Measurements from ENCODE around the gene ACKR2. TPM values are rescaled to one million over a fixed set of nuclear protein-coding genes. Genes with fewer than 3 reads are reported as not detected.

Gene ACKR2
- total RNA-seq, 1 experiment from 2014 or later = 0.23 TPM

- DNase-seq (ENCODE audit: low read depth) = no peak
Observed at GRCh38 chr3:42886294-42886822, 77.1 kb downstream of the ACKR2 start.

- no peak for DNase-seq (ENCODE audit: low read depth)
Observed at GRCh38 chr3:42887084-42887483, 77.8 kb downstream of the ACKR2 start.

DNA sequence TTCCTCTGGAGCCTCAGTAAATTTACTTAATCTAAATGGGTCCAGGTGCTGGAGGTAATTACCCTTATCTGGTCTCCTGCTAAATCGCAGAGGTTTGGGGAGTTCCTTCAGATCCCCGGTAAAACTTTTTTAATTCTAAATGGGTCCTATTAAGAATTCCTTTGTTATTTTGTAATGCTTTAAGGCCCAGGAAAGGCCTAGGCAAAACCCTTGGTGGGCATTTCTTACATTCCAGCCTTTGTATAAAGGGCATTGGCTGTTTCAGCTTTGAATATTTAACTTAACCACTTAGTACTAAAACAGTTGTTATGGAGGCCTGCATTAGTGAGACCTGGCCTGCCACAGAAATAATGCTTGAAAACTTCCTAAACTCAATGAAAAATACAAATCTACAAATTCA lies 81.8 kb downstream of the ACKR2 start:
- DNase-seq (ENCODE audit: low read depth) = no peak

DNA sequence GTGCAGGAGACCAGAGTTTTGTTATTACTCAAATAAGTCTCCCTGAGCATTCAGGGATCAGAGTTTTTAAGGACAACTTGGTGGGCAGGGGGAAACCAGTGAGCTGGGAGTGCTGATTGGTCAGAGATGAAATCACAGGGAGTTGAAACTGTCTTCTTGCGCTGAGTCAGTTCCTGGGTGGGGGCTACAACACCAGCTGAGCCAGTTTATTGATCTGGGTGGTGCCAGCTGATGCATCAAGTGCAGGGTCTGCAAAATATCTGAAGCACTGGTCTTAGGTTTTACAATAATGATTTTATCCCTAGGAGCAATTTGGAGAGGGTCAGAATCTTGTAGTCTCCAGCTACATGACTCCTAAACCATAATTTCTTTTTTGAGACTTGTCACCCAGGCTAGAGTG lies 82.9 kb downstream of the ACKR2 start:
- DNase-seq (ENCODE audit: low read depth) = no peak

GRCh38 chr3:42892807-42893206 lies 83.6 kb downstream of the ACKR2 start:
- no peak for DNase-seq (ENCODE audit: low read depth)

DNA sequence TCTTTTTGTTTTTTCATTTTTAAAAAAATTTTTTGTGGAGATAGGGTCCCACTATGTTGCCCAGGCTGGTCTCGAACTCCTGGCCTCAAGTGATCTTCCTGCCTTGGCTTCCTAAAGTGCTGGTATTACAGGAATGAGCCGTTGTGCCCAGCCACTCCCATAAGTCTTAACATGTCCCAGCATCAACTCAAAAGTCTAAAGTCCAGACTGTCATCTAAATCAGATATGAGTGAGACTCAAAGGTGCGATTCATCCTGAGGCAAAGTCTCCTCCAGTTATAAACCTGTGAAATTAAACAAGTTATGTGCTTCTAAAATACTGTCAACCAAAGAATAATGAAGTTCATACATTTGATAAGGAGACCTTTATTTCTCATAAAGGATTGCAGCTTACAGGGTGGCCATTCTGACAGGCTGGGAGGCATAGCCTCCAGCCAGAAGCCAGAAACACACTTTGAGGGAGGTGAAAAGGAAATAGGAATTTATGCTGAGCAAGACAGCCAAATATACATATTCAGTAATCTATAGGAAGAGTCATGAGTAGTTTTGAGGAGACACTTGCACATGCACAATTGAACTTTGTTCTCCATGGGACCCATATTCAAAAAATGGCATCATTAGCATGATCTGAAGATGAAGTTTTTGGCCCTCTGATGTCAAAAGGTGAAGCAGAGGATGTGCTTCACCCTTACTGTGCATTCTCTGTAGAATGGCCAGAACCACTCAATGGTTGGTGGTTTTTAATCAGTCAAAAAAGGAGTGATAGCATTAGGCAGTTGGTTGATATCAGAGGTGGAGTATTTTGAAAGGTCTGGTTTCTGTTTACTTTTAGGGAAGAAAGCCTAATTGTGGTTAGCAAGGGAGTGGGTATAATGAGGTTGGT lies 85.7 kb downstream of the ACKR2 start:
- peak; percentile 54 for DNase-seq (ENCODE audit: low read depth)

DNA sequence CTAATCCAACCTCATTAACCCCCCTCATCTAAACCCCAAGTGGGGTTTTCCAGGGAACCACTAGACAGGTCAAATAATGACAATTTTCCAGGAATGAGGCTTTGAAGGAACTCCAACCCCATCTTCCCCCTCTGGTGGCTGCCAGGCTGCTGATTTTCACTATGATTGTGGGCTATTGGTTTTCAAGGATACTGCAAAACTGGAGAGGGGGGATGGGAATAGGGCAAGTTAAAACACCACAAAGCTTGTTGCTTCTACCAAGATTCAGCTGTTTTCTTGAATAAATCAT lies 86.3 kb downstream of the ACKR2 start:
- no peak for DNase-seq (ENCODE audit: low read depth)

DNA sequence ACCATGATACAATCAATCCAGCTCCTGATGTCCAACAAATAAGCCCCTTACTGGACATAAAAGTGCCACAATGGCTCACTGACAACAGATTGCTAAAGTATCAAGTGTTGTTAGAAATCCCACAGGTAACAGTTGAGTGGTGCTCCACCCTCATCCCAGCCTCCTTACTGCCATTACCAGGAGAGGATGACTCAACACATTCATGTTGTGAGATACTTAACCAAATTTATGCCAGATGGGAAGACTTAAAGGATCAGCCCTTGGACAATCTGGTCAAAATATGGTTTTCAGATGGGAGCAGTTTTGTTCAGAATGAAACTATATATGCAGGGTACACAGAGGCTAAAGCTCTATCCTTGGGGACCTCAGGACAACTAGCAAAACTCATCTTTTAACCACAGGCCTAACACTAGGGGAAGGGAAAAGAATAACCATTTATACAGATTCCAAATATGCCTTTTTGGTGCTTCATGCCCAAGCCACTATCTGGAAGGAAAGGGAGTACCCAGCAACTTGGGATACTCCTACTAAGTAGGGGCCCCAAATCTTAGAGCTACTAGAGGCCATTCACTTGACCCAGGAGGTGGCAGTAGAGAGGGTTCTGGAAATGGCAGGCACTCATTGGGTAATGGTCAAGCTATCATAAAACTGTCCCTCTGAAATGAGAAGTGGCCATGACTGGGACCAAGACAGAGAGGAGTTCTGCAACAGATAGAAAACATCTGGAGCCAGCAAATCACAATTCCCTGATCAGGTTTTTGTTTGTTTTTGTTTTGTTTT lies 89.8 kb downstream of the ACKR2 start:
- DNase-seq (ENCODE audit: low read depth) = no peak

GRCh38 chr3:42900226-42901072 lies 91.2 kb downstream of the ACKR2 start:
- no peak for DNase-seq (ENCODE audit: low read depth)

GRCh38 chr3:42901073-42901415 lies 91.8 kb downstream of the ACKR2 start:
- DNase-seq (ENCODE audit: low read depth) = no peak

GRCh38 chr3:42902257-42902656 lies 93.0 kb downstream of the ACKR2 start:
- no peak for DNase-seq (ENCODE audit: low read depth)

- DNase-seq (ENCODE audit: low read depth) = no peak
Observed at GRCh38 chr3:42904076-42904475, 94.8 kb downstream of the ACKR2 start.

DNA sequence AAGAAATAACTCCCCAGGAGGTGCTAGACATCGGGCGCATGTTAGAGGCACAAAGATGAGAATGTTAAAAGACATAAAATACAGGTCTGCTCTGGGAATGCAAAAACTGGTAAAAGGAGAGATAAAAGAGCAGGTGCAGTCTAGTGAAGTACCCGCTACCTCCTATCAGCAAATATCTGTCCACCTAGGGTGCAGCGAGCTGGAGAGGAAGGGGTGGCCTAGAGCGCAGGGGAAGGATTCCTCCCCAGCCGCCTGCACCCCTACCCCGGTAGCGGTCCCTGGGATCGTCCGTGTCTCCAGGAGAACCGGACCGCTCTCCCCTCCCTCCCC lies 96.5 kb downstream of the ACKR2 start:
- DNase-seq (ENCODE audit: low read depth) = no peak

DNA sequence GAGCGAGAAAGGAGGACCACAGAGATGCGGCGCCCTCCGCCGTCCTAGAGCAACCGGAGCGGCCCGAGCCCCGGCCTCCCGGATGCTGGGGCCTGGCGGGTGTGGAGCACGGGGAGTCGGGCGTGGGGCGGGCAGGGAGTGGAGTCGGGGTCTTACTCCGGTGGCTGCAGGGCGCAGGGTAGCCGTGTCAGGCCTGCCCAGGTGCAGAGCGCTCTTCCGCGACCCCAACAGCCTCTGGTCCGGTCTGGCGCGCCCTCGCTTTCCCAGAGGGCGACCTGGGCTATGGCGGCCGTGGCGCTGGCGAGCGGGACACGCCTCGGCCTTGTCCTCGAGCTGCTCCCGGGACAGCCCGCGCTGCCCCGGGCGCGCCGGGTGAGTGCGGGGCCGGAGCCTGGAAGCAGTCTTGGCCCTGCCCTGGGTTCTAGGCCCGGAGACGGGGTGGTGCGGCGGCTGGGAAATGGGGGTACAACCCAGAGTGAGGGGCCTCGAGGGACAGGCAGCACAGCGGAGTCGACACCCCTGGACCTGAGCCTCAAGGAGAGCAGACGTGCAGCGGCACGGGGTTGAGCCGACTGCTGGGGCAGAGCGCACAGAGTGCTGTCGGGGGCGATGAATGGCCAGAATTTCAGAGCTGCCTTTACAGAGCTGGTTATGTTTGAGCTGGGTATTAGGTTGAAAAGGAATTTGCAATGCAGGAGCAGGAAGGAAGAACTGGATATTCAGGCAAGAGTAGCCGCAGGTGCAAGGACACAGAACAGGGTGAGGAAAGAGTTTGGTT lies 97.0 kb downstream of the ACKR2 start, which contains the start of gene ZNF662:
Gene ZNF662, plus strand, starts transcription at position 73 of the 778 bp plus-strand sequence. CDS start 1,973 bp downstream, outside the sequence.
- peak; percentile 46 for DNase-seq (ENCODE audit: low read depth)

- no peak for DNase-seq (ENCODE audit: low read depth)
Observed at GRCh38 chr3:42906848-42907183, 97.6 kb downstream of the ACKR2 start.

DNA sequence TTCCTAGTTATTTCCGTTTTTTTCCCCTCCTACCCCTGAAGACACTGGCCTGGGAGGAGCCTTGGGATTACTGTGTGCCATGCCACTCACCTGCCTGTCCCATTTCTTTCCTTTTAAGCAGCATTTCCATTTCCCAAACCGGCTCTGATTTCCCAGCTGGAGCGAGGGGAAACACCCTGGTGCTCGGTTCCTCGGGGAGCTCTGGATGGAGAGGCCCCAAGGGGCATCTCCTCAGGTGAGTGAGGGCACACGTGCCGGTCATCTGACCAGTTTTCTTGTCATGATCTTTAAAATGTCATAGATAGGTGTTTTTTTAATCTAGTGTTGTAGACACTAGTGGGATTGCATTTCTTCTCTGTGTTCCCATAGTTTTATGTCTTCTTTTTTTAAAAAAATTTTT lies 99.4 kb downstream of the ACKR2 start:
- DNase-seq (ENCODE audit: low read depth) = no peak

GRCh38 chr3:42911551-42911950 lies 102.3 kb downstream of the ACKR2 start:
- no peak for DNase-seq (ENCODE audit: low read depth)

GRCh38 chr3:42914771-42915515 lies 105.7 kb downstream of the ACKR2 start:
- no peak for DNase-seq (ENCODE audit: low read depth)
